Measurements from ENCODE around the gene EIF4G1. TPM values are rescaled to one million over a fixed set of nuclear protein-coding genes. Genes with fewer than 3 reads are reported as not detected.
A peak's percentile ranks its signal among the peaks of the same experiment; 100 is the strongest.

EIF4G1 gene
- total and polyA plus RNA-seq, 10 of the 15 experiments (the other 5 are each of a cell fraction or from before 2014, with no cell fraction given) = 5.7 to 462 (median 237) TPM

- no peak overlapping the region for H3K4me3 ChIP-seq
- no peak for DNase-seq (ENCODE audit: low read depth, low spot score)
- in situ Hi-C loops (cut with MboI) = loop anchor here (5.0 kb wide), 1 partner anchor 397 kb away; no protein-coding TSS in a partner anchor
- no peak overlapping the region for H3K27ac ChIP-seq (ENCODE audit: control insufficient read depth, insufficient read depth)
- no peaks in the 10 kb centered on the region for H3K9me3 ChIP-seq (replicated peaks; ENCODE audit: control insufficient read depth, insufficient read depth, low read length)
- RAD21 ChIA-PET (ENCODE audit: unreplicated experiment) = interaction anchor here (0.8 to 1.2 kb wide), 3 partner anchors 37 to 394 kb away, joined by 3 to 6 read pairs (median 3); no protein-coding TSS in a partner anchor
- H3K4me1 ChIP-seq (ENCODE audit: control insufficient read depth, insufficient read depth, low read length) = no peaks in the 10 kb centered on the region
- POLR2A ChIA-PET = no interaction called here
- ATAC-seq = peak; percentile 88
- CTCF ChIA-PET = interaction anchor here (0.6 to 1.9 kb wide), 8 partner anchors 18 to 394 kb away, joined by 3 to 12 read pairs (median 4); no protein-coding TSS in a partner anchor
- H3K9ac ChIP-seq (ENCODE audit: control insufficient read depth, insufficient read depth, low read length) = no peak overlapping the region
- 13% methylated on average over 10 of the region's 10 CpGs for WGBS (ENCODE audit: insufficient coverage, insufficient replicate concordance, low lambda C conversion rate, missing lambda C conversion rate)
- H4K20me1 ChIP-seq (ENCODE audit: control insufficient read depth, insufficient read depth) = no peaks in the 10 kb centered on the region
- H3K79me2 ChIP-seq (ENCODE audit: control insufficient read depth, insufficient read depth, low read length) = no peaks in the 10 kb centered on the region
- FAIRE-seq = peak; percentile 62
- no TSS peak for BruUV-seq (replicated peaks)
- no peaks in the 10 kb centered on the region; a peak in 1 of 4 replicates for H3K27me3 ChIP-seq (replicated peaks in 1 of 2; ENCODE audit: control insufficient read depth in 2 of 2, insufficient read depth in 2 of 2, low read length in 1 of 2)
- H3K36me3 ChIP-seq (ENCODE audit: control insufficient read depth in 2 of 2, insufficient read depth in 2 of 2, low read length in 1 of 2) = no peaks in the 10 kb centered on the region
- H3K4me2 ChIP-seq (ENCODE audit: control insufficient read depth, insufficient read depth) = no peak overlapping the region
- intact Hi-C loops (cut with micrococcal nuclease; ENCODE audit: unreplicated experiment) = loop anchor here (1.0 to 2.0 kb wide), 2 partner anchors 63 to 394 kb away; no protein-coding TSS in a partner anchor
- SMC1A ChIA-PET (ENCODE audit: uncharacterized antibody, unreplicated experiment) = interaction anchor here (0.6 to 1.7 kb wide), 4 partner anchors 102 to 394 kb away, joined by 3 to 9 read pairs (median 3); no protein-coding TSS in a partner anchor
- no peak overlapping the region for H2AFZ ChIP-seq (ENCODE audit: control insufficient read depth, low read depth, low read length)
- TF ChIP-seq RB1 (IDR thresholded peaks at IDR 0.05; ENCODE audit: borderline replicate concordance) (0 out of 2 replicates have a peak, but pooled peaks have one; percentile 20), CTCF (IDR thresholded peaks at IDR 0.05 in 2 of 3, conservative IDR thresholded peaks at IDR 0.05 in 1 of 3; ENCODE audit: control insufficient read depth in 2 of 3, extremely low read depth in 1 of 3, insufficient read depth in 1 of 3, low read depth in 3 of 3, low read length in 3 of 3) (peak; percentile 63 to 68 (median 68)), SMC3 (IDR thresholded peaks at IDR 0.05; ENCODE audit: borderline replicate concordance, low read length) (peak; percentile 61; the same call in 1 of the 2 replicates), ATF2 (IDR thresholded peaks at IDR 0.05; ENCODE audit: low read length) (no peak), SIX5 (IDR thresholded peaks at IDR 0.05; ENCODE audit: low read depth, low read length, severe bottlenecking) (no peak), BACH1 (IDR thresholded peaks at IDR 0.05; ENCODE audit: borderline replicate concordance) (no peak), PRDM15 (CRISPR knock-in tag; IDR thresholded peaks at IDR 0.05) (no peak), YY1 (IDR thresholded peaks at IDR 0.05; ENCODE audit: low read depth, low read length) (peak; percentile 41; the same call in 1 of the 2 replicates), IKZF2 (IDR thresholded peaks at IDR 0.05) (no peak), PML (IDR thresholded peaks at IDR 0.05; ENCODE audit: low read length) (no peak), NRF1 (conservative IDR thresholded peaks at IDR 0.05; ENCODE audit: low read depth, low read length) (no peak), EZH2 (IDR thresholded peaks at IDR 0.05; ENCODE audit: borderline replicate concordance, control insufficient read depth, low read depth, low read length) (no peak), STAT3 (IDR thresholded peaks at IDR 0.05; ENCODE audit: low read depth, low read length) (no peak), MXI1 (IDR thresholded peaks at IDR 0.05; ENCODE audit: low read depth, low read length) (no peak), RELA (IDR thresholded peaks at IDR 0.05; ENCODE audit: borderline replicate concordance, partially characterized antibody) (peak; percentile 19)
These were observed 24.9 kb upstream of the EIF4G1 start for GRCh38 chr3:184289426-184289938.
